ENCODE results near the gene PROX1.

Gene PROX1

GRCh38 chr1:213968146-213968825 is 19.5 kb upstream of the PROX1 start:
- POLR2A ChIA-PET: no interaction called here
- CTCF ChIA-PET: no interaction called here

GRCh38 chr1:213969958-213970555 is 17.7 kb upstream of the PROX1 start:
- CTCF ChIA-PET: interaction anchor here (0.7 kb wide), 1 partner anchor 150 kb away, joined by 3 read pairs; no protein-coding TSS in a partner anchor
- POLR2A ChIA-PET: no interaction called here
- TF ChIP-seq HDGF (IDR thresholded peaks at IDR 0.05; ENCODE audit: borderline replicate concordance): no peak
- TF ChIP-seq CTBP1 (IDR thresholded peaks at IDR 0.05; ENCODE audit: borderline replicate concordance): no peak
- no peak for TF ChIP-seq FOXA1 (IDR thresholded peaks at IDR 0.05)
- TF ChIP-seq LEF1 (IDR thresholded peaks at IDR 0.05; ENCODE audit: borderline replicate concordance): no peak
- no peak for TF ChIP-seq ARNT (IDR thresholded peaks at IDR 0.05)
- no peak for TF ChIP-seq ELF4 (IDR thresholded peaks at IDR 0.05)
- no peak for TF ChIP-seq L3MBTL2 (conservative IDR thresholded peaks at IDR 0.05)
- TF ChIP-seq TARDBP (IDR thresholded peaks at IDR 0.05): no peak
- TF ChIP-seq PKNOX1 (IDR thresholded peaks at IDR 0.05): no peak
- DNase-seq (ENCODE audit: extremely low spot score): no peak

More at GRCh38 chr1:213968146-213968825, 19.5 kb upstream of the PROX1 start:
- TF ChIP-seq HDGF (IDR thresholded peaks at IDR 0.05; ENCODE audit: borderline replicate concordance) (no peak), TARDBP (IDR thresholded peaks at IDR 0.05) (no peak), NFRKB (IDR thresholded peaks at IDR 0.05) (no peak), PKNOX1 (IDR thresholded peaks at IDR 0.05) (no peak), L3MBTL2 (conservative IDR thresholded peaks at IDR 0.05) (no peak), ARNT (IDR thresholded peaks at IDR 0.05) (no peak), SUZ12 (IDR thresholded peaks at IDR 0.05) (no peak), FOXM1 (IDR thresholded peaks at IDR 0.05; ENCODE audit: borderline replicate concordance) (no peak), ZNF384 (IDR thresholded peaks at IDR 0.05) (no peak), FOXA1 (IDR thresholded peaks at IDR 0.05) (no peak), FOXK2 (IDR thresholded peaks at IDR 0.05) (no peak), BHLHE40 (IDR thresholded peaks at IDR 0.05; ENCODE audit: borderline replicate concordance) (no peak), LEF1 (IDR thresholded peaks at IDR 0.05; ENCODE audit: borderline replicate concordance) (no peak), ELF4 (IDR thresholded peaks at IDR 0.05) (no peak), SP1 (IDR thresholded peaks at IDR 0.05) (no peak), CTBP1 (IDR thresholded peaks at IDR 0.05; ENCODE audit: borderline replicate concordance) (no peak)
- no peak for DNase-seq (ENCODE audit: extremely low spot score)

GRCh38 chr1:213972141-213972540 is 15.6 kb upstream of the PROX1 start:
- TF ChIP-seq PKNOX1 (IDR thresholded peaks at IDR 0.05) (no peak), BHLHE40 (IDR thresholded peaks at IDR 0.05; ENCODE audit: borderline replicate concordance) (no peak), L3MBTL2 (conservative IDR thresholded peaks at IDR 0.05) (no peak), SUZ12 (IDR thresholded peaks at IDR 0.05) (no peak), ARNT (IDR thresholded peaks at IDR 0.05) (no peak)
- DNase-seq (ENCODE audit: extremely low spot score): no peak
- ChIA-PET POLR2A (no interaction called here), CTCF (no interaction called here)

GRCh38 chr1:213973129-213973528 is 14.6 kb upstream of the PROX1 start:
- CTCF ChIA-PET: no interaction called here
- POLR2A ChIA-PET: no interaction called here
- no peak for TF ChIP-seq FOXM1 (IDR thresholded peaks at IDR 0.05; ENCODE audit: borderline replicate concordance)
- TF ChIP-seq TARDBP (IDR thresholded peaks at IDR 0.05): no peak
- TF ChIP-seq ELF4 (IDR thresholded peaks at IDR 0.05): no peak
- no peak for TF ChIP-seq ZNF384 (IDR thresholded peaks at IDR 0.05)
- no peak for TF ChIP-seq FOXK2 (IDR thresholded peaks at IDR 0.05)
- TF ChIP-seq CTBP1 (IDR thresholded peaks at IDR 0.05; ENCODE audit: borderline replicate concordance): no peak
- no peak for TF ChIP-seq SUZ12 (IDR thresholded peaks at IDR 0.05)
- no peak for TF ChIP-seq L3MBTL2 (conservative IDR thresholded peaks at IDR 0.05)
- TF ChIP-seq FOXA1 (IDR thresholded peaks at IDR 0.05): no peak
- no peak for TF ChIP-seq BHLHE40 (IDR thresholded peaks at IDR 0.05; ENCODE audit: borderline replicate concordance)
- no peak for TF ChIP-seq ARNT (IDR thresholded peaks at IDR 0.05)
- DNase-seq (ENCODE audit: extremely low spot score): no peak

- no peak for TF ChIP-seq FOXK2 (IDR thresholded peaks at IDR 0.05)
- TF ChIP-seq PKNOX1 (IDR thresholded peaks at IDR 0.05): no peak
- TF ChIP-seq SP1 (IDR thresholded peaks at IDR 0.05): no peak
- TF ChIP-seq SUZ12 (IDR thresholded peaks at IDR 0.05): no peak
- TF ChIP-seq HDGF (IDR thresholded peaks at IDR 0.05; ENCODE audit: borderline replicate concordance): no peak
- TF ChIP-seq ARNT (IDR thresholded peaks at IDR 0.05): no peak
- TF ChIP-seq LEF1 (IDR thresholded peaks at IDR 0.05; ENCODE audit: borderline replicate concordance): no peak
- no peak for TF ChIP-seq BHLHE40 (IDR thresholded peaks at IDR 0.05; ENCODE audit: borderline replicate concordance)
- no peak for TF ChIP-seq ELF4 (IDR thresholded peaks at IDR 0.05)
- no peak for TF ChIP-seq L3MBTL2 (conservative IDR thresholded peaks at IDR 0.05)
- no peak for TF ChIP-seq ZNF384 (IDR thresholded peaks at IDR 0.05)
- TF ChIP-seq FOXM1 (IDR thresholded peaks at IDR 0.05; ENCODE audit: borderline replicate concordance): no peak
- TF ChIP-seq CTBP1 (IDR thresholded peaks at IDR 0.05; ENCODE audit: borderline replicate concordance): no peak
- no peak for TF ChIP-seq TARDBP (IDR thresholded peaks at IDR 0.05)
- no peak for TF ChIP-seq NFRKB (IDR thresholded peaks at IDR 0.05)
- TF ChIP-seq FOXA1 (IDR thresholded peaks at IDR 0.05): no peak
- ChIA-PET CTCF (interaction anchor here (0.6 kb wide), 1 partner anchor 23 kb away, joined by 3 read pairs; no protein-coding TSS in a partner anchor), POLR2A (no interaction called here)
- DNase-seq (ENCODE audit: extremely low spot score): no peak
Measured at GRCh38 chr1:213976665-213977485, 10.9 kb upstream of the PROX1 start.

Data from HEK293T (cell line).